MM.1S (cell line): ENCODE results near the gene EIPR1.

Source experiments
- DNase-seq: peaks from one replicate; pipeline ENCODE4 v3.0.0-alpha.2; 2015
- H2AFZ ChIP-seq: fragments of 300-600 bp; sonication (generic); 2 replicates; pipeline ENCODE4 v1.6.0; 2016; ENCODE audit warnings: antibody characterized with exemption, low read length
- H3F3A ChIP-seq: fragments of 300-600 bp; sonication (generic); 2 replicates; pipeline ENCODE4 v1.6.1; 2016; ENCODE audit warnings: mild to moderate bottlenecking, antibody characterized with exemption, low read length, moderate library complexity, mixed read lengths; ENCODE audit not compliant: insufficient read depth
- H3K27ac ChIP-seq: fragments of 300-600 bp; sonication (generic); 2 replicates; pipeline ENCODE4 v1.5.1; 2016; ENCODE audit warnings: mild to moderate bottlenecking, low read length
- H3K27me3 ChIP-seq: fragments of 300-600 bp; sonication (generic); replicated peaks from 2 replicates; pipeline ENCODE4 v1.6.0; 2016; ENCODE audit warnings: low read length; ENCODE audit not compliant: insufficient read depth
- H3K36me3 ChIP-seq: fragments of 300-600 bp; sonication (generic); replicated peaks from 2 replicates; pipeline ENCODE4 v1.6.1; 2016; ENCODE audit warnings: mild to moderate bottlenecking, low read length, mixed read lengths; ENCODE audit not compliant: insufficient read depth
- H3K4me1 ChIP-seq: fragments of 300-600 bp; sonication (generic); 2 replicates; pipeline ENCODE4 v1.6.1; 2016; ENCODE audit warnings: low read length, mixed read lengths
- H3K4me2 ChIP-seq: fragments of 300-600 bp; sonication (generic); 2 replicates; pipeline ENCODE4 v1.6.0; 2016; ENCODE audit warnings: low read depth, low read length
- H3K4me3 ChIP-seq: fragments of 300-600 bp; sonication (generic); 2 replicates; pipeline ENCODE4 v1.5.1; 2016; ENCODE audit warnings: low read length, mixed read lengths
- H3K79me2 ChIP-seq: fragments of 300-600 bp; sonication (generic); 2 replicates; pipeline ENCODE4 v1.6.1; 2016; ENCODE audit warnings: mixed run types, low read length, mixed read lengths
- H3K9ac ChIP-seq: fragments of 300-600 bp; sonication (generic); 2 replicates; pipeline ENCODE4 v1.6.1; 2016; ENCODE audit warnings: low read length, mixed read lengths
- H3K9me2 ChIP-seq: fragments of 300-600 bp; sonication (generic); replicated peaks from 2 replicates; pipeline ENCODE4 v1.6.1; 2016; ENCODE audit warnings: mild to moderate bottlenecking, low read length, mixed read lengths; ENCODE audit not compliant: insufficient read depth
- H3K9me3 ChIP-seq: fragments of 300-600 bp; sonication (generic); replicated peaks from 2 replicates; pipeline ENCODE4 v1.6.1; 2016; ENCODE audit warnings: mild to moderate bottlenecking, low read length, mixed read lengths; ENCODE audit not compliant: insufficient read depth
- H4K20me1 ChIP-seq: fragments of 300-600 bp; sonication (generic); 2 replicates; pipeline ENCODE4 v1.6.1; 2016; ENCODE audit warnings: mild to moderate bottlenecking, low read length, moderate library complexity, mixed read lengths; ENCODE audit not compliant: insufficient read depth
- EZH2 ChIP-seq: fragments of 300-600 bp; sonication (generic); optimal IDR thresholded peaks from 2 replicates; pipeline ENCODE3; 2017; ENCODE audit warnings: low read depth, mild to moderate bottlenecking, antibody characterized with exemption, low read length, mixed read lengths
- EZH2phosphoT487 ChIP-seq: fragments of 300-600 bp; sonication (generic); IDR thresholded peaks from 2 replicates; pipeline ENCODE4 v1.6.1; 2018; ENCODE audit warnings: antibody characterized with exemption, low read length
- TF ChIP-seq, protein P1 (sequence below): fragments of 300-600 bp; sonication (generic); IDR thresholded peaks from 2 replicates; pipeline ENCODE4 v1.5.1; 2016; ENCODE audit warnings: antibody characterized with exemption, low read length, mixed read lengths

The EIPR1 gene

DNA sequence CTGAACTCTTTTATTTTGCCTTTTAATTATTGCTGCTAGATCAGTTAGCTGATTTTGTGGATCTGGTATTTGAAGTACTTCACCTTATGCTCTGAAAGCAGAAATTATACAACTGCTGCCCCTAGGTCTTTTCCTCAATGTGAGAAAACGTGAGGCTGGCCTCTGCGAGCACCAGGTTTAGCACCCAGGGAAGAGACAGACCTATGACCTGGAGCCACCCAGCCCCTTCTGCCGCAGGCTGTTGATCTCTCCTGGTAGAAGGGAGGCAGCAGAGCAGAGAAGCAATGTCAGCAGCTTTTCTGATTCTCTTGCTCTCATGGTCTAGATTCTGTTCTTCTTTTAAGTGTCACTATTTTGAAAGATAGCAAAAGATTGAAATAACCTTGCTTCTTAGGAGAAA lies 21.8 kb upstream of the EIPR1 start:
- Histone ChIP-seq H3K36me3 (no peaks in the 10 kb centered on the region), H3K79me2 (no peaks in the 10 kb centered on the region)
- no peak for DNase-seq

DNA sequence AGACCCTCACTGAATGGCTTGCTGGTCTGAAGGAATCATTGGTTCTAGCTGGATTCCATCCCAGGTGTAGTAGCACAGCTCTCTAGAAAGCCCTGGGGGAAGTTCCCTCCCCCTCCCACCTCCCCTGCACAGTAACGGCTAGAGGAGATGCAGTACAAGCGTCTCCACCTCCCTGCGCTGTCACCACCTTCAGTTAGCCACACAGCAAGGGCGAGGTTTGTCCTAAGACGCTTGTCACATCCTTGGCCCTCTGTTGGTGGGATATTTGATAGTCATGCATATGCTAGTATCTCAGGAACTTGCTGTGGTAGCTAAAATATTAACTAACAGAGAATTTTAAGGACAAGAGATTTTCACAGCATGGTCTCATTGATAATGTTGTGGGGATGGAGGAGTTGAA lies 21.2 kb upstream of the EIPR1 start:
- Histone ChIP-seq H3K4me1 (no peaks in the 10 kb centered on the region), H3K9me3 (no peaks in the 10 kb centered on the region), H3F3A (no peaks in the 10 kb centered on the region), H3K27me3 (no peaks in the 10 kb centered on the region), H4K20me1 (no peaks in the 10 kb centered on the region), H3K79me2 (no peaks in the 10 kb centered on the region), H3K4me3 (no peak overlapping the region), H3K36me3 (no peaks in the 10 kb centered on the region), H3K9ac (no peak overlapping the region), H2AFZ (no peak overlapping the region), H3K27ac (no peak overlapping the region), H3K9me2 (no peaks in the 10 kb centered on the region), H3K4me2 (no peak overlapping the region)
- DNase-seq = no peak
- TF ChIP-seq, protein P1, sequence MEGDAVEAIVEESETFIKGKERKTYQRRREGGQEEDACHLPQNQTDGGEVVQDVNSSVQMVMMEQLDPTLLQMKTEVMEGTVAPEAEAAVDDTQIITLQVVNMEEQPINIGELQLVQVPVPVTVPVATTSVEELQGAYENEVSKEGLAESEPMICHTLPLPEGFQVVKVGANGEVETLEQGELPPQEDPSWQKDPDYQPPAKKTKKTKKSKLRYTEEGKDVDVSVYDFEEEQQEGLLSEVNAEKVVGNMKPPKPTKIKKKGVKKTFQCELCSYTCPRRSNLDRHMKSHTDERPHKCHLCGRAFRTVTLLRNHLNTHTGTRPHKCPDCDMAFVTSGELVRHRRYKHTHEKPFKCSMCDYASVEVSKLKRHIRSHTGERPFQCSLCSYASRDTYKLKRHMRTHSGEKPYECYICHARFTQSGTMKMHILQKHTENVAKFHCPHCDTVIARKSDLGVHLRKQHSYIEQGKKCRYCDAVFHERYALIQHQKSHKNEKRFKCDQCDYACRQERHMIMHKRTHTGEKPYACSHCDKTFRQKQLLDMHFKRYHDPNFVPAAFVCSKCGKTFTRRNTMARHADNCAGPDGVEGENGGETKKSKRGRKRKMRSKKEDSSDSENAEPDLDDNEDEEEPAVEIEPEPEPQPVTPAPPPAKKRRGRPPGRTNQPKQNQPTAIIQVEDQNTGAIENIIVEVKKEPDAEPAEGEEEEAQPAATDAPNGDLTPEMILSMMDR = no peak
- TF ChIP-seq EZH2phosphoT487 = no peak
- TF ChIP-seq EZH2 = no peak

More for the DNA sequence above, 21.8 kb upstream of the EIPR1 start:
- Histone ChIP-seq H3K27ac (no peak overlapping the region), H3F3A (no peaks in the 10 kb centered on the region), H3K9me3 (no peaks in the 10 kb centered on the region), H2AFZ (no peak overlapping the region), H4K20me1 (no peaks in the 10 kb centered on the region), H3K9ac (no peak overlapping the region), H3K9me2 (no peaks in the 10 kb centered on the region), H3K4me1 (no peaks in the 10 kb centered on the region), H3K4me2 (no peak overlapping the region), H3K27me3 (no peaks in the 10 kb centered on the region), H3K4me3 (no peak overlapping the region)
- TF ChIP-seq EZH2 = no peak
- no peak for TF ChIP-seq EZH2phosphoT487
- TF ChIP-seq, protein P1 = no peak

DNA sequence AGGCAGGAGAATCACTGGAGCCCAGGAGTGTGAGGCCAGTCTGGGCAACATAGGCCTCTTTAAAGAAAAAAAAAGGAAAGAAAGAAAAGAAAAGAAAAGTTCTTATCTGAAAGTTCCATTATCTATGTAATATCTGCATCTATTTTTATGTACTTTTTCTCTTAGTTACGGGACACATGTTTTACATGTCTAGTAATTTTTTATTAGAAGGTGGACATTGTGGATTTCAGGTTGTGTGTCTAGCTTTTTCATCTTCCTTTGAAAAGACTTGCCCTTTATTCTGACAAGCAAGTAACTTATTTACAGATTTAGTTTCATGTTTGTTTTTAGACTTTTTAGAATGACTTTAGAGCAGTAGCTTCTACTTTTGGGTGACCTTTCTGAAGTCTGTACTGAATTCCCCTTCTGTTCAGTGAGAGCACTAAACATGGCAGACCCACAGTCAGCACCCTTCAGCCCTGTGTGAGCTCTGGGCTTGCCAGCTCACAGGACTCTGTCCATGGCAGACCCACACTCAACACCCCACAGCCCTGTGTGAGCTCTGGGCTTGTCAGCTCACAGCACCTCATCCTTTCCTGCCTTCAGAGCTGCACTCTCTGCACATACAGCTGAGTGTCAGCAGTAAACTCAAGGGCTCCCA lies 19.4 kb upstream of the EIPR1 start:
- Histone ChIP-seq H3K9ac (no peak overlapping the region), H3K4me1 (no peaks in the 10 kb centered on the region), H3K4me2 (no peak overlapping the region), H3K9me3 (no peaks in the 10 kb centered on the region), H3K79me2 (no peaks in the 10 kb centered on the region), H3K9me2 (no peaks in the 10 kb centered on the region), H3K27ac (no peak overlapping the region), H3K27me3 (no peaks in the 10 kb centered on the region), H3F3A (no peaks in the 10 kb centered on the region), H4K20me1 (no peaks in the 10 kb centered on the region), H2AFZ (no peak overlapping the region), H3K4me3 (no peak overlapping the region), H3K36me3 (no peaks in the 10 kb centered on the region)
- DNase-seq = no peak
- TF ChIP-seq, protein P1 = no peak
- TF ChIP-seq EZH2 (no peak), EZH2phosphoT487 (no peak)
